Panc1 (cell line): ENCODE measurements around the gene FBN1.

Experiments used
- POLR2AphosphoS5 ChIP-seq: IDR thresholded peaks from 2 replicates; pipeline ENCODE4 v1.6.1; 2012; ENCODE audit warnings: mild to moderate bottlenecking, low read depth, low read length, moderate library complexity
- TCF7L2 ChIP-seq: IDR thresholded peaks from 2 replicates; pipeline ENCODE4 v1.6.1; 2011; ENCODE audit warnings: mild to moderate bottlenecking, low read depth, low read length, inconsistent platforms
- TF ChIP-seq, protein P1 (sequence below): fragments of 450-650 bp; IDR thresholded peaks from 2 replicates; pipeline ENCODE4 v1.5.1; 2017; ENCODE audit warnings: mild to moderate bottlenecking
- TF ChIP-seq, protein P2 (sequence below), 2 experiments: IDR thresholded peaks; 2 replicates each; pipeline ENCODE4 v1.6.1; 2011 to 2012; ENCODE audit warnings: low read depth in 2 of 2, control low read depth in 1 of 2, low read length in 1 of 2, mild to moderate bottlenecking in 1 of 2, moderate library complexity in 1 of 2; ENCODE audit not compliant: insufficient read depth in 1 of 2

DNA sequence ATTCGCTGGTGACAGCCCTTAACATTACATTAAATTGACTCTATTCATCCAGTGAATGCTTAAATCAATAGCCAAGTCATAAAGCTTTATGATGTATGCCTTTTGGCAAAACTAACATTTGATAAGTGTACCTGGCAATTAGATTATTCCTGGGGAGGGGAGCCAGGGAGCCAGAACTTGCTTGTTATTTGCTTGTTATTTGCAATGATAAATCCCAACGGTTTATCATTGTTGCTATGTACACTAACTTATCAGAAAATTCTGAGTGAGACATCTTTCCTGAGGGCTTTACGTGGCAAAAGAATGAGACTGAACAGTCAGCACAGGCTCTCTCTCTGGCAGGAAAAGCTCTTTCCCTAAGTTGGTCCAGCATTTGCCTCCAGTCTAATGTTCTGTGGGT, 35.8 kb upstream of the FBN1 start:
- TF ChIP-seq, protein P1, sequence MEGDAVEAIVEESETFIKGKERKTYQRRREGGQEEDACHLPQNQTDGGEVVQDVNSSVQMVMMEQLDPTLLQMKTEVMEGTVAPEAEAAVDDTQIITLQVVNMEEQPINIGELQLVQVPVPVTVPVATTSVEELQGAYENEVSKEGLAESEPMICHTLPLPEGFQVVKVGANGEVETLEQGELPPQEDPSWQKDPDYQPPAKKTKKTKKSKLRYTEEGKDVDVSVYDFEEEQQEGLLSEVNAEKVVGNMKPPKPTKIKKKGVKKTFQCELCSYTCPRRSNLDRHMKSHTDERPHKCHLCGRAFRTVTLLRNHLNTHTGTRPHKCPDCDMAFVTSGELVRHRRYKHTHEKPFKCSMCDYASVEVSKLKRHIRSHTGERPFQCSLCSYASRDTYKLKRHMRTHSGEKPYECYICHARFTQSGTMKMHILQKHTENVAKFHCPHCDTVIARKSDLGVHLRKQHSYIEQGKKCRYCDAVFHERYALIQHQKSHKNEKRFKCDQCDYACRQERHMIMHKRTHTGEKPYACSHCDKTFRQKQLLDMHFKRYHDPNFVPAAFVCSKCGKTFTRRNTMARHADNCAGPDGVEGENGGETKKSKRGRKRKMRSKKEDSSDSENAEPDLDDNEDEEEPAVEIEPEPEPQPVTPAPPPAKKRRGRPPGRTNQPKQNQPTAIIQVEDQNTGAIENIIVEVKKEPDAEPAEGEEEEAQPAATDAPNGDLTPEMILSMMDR, result no peak
- TF ChIP-seq, protein P2, sequence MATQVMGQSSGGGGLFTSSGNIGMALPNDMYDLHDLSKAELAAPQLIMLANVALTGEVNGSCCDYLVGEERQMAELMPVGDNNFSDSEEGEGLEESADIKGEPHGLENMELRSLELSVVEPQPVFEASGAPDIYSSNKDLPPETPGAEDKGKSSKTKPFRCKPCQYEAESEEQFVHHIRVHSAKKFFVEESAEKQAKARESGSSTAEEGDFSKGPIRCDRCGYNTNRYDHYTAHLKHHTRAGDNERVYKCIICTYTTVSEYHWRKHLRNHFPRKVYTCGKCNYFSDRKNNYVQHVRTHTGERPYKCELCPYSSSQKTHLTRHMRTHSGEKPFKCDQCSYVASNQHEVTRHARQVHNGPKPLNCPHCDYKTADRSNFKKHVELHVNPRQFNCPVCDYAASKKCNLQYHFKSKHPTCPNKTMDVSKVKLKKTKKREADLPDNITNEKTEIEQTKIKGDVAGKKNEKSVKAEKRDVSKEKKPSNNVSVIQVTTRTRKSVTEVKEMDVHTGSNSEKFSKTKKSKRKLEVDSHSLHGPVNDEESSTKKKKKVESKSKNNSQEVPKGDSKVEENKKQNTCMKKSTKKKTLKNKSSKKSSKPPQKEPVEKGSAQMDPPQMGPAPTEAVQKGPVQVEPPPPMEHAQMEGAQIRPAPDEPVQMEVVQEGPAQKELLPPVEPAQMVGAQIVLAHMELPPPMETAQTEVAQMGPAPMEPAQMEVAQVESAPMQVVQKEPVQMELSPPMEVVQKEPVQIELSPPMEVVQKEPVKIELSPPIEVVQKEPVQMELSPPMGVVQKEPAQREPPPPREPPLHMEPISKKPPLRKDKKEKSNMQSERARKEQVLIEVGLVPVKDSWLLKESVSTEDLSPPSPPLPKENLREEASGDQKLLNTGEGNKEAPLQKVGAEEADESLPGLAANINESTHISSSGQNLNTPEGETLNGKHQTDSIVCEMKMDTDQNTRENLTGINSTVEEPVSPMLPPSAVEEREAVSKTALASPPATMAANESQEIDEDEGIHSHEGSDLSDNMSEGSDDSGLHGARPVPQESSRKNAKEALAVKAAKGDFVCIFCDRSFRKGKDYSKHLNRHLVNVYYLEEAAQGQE (IDR thresholded peaks at IDR 0.05; ENCODE audit: insufficient read depth in 1 of 2, low read depth in 2 of 2, low read length in 1 of 2), result no peak
- TF ChIP-seq POLR2AphosphoS5 (no peak), TCF7L2 (no peak)
